Upper lobe of left lung (tissue), 6 donors: ENCODE measurements around the gene FAM13B. TPM values are rescaled to one million over a fixed set of nuclear protein-coding genes. Genes with fewer than 3 reads are reported as not detected.
"Not testable (repeated sequence)": the region's sequence is repeated elsewhere in the genome, so short reads cannot be mapped to it uniquely, and the experiment has no call there.

Source experiments
- ATAC-seq, 2 donors: fragments of 200-7000 bp; cut with Tn5 transposase; one replicate each; pipeline ENCODE4 v1.9.1; 2022; ENCODE audit warnings: mild to moderate bottlenecking in 2 of 2, moderate library complexity in 2 of 2; ENCODE audit not compliant: low FRiP score in 2 of 2
- DNase-seq, 2 donors: peaks; one replicate each; pipeline ENCODE4 v3.0.0-alpha.2; 2019 to 2020
- H3K27ac ChIP-seq, 4 donors: fragments of 200-600 bp; sonication (generic); one replicate each; pipeline ENCODE4 v1.5.1; 2016 to 2019
- H3K27me3 ChIP-seq, 4 donors: fragments of 200-600 bp; sonication (generic); one replicate each; pipeline ENCODE4 v1.5.1; 2017 to 2019
- H3K36me3 ChIP-seq, 4 donors: fragments of 200-600 bp; sonication (generic); one replicate each; pipeline ENCODE4 v1.5.1; 2016 to 2019
- H3K4me1 ChIP-seq, 4 donors: fragments of 200-600 bp; sonication (generic); one replicate each; pipeline ENCODE4 v1.5.1; 2018 to 2019
- H3K4me3 ChIP-seq, 4 donors: fragments of 200-600 bp; sonication (generic); one replicate each; pipeline ENCODE4 v1.5.1; 2017 to 2019; ENCODE audit warnings: mild to moderate bottlenecking in 2 of 4, moderate library complexity in 1 of 4
- H3K9me3 ChIP-seq, 4 donors: fragments of 200-600 bp; sonication (generic); one replicate each; pipeline ENCODE4 v1.5.1; 2018 to 2019
- CTCF ChIP-seq, 6 experiments: fragments of 450-650 bp in 4 of 6; fragments of 200-600 bp in 2 of 6; sonication (generic) in 2 of 6; IDR thresholded peaks; one replicate each; pipeline ENCODE4 v1.5.1; 2016 to 2019; ENCODE audit warnings: antibody characterized with exemption in 6 of 6
- EP300 ChIP-seq, 4 donors: sonication (generic); formaldehyde crosslinking; IDR thresholded peaks; one replicate each; pipeline ENCODE4 v1.5.1; 2017; ENCODE audit warnings: antibody characterized with exemption in 4 of 4, control low read depth in 2 of 4
- POLR2A ChIP-seq, 4 donors: fragments of 450-650 bp; IDR thresholded peaks; one replicate each; pipeline ENCODE4 v1.5.1; 2016 to 2017; ENCODE audit warnings: antibody characterized with exemption in 4 of 4, mild to moderate bottlenecking in 2 of 4
- POLR2AphosphoS5 ChIP-seq, 2 donors: sonication (generic); formaldehyde crosslinking; IDR thresholded peaks; one replicate each; pipeline ENCODE4 v1.5.1; 2017; ENCODE audit warnings: antibody characterized with exemption in 2 of 2
- WGBS, 2 donors: methylation state at CpG; one replicate each; pipeline ENCODE4 v1.1.5; 2017 to 2018; 5-methylcytosine and 5-hydroxymethylcytosine counted together
- total RNA-seq, 6 donors: library from RNA; depleted of rRNA in 4 of 6; stranded (reverse); fragments of >200 nt in 4 of 6; gene quantifications; one replicate each; pipeline versions ENCODE4 v1.1.0 to v1.2.1, GENCODE V29; 2016 to 2021
- donor health status: DM: no; HTN: no; CAD: no; lungs with moderate emphysema.
- donor health status: DM: no; HTN: yes; CAD: no; lungs with severe emphysema.

Gene FAM13B
- 10 to 100 TPM; 27.1 to 62.9 (median 40.7) TPM for total RNA-seq

- Histone ChIP-seq H3K36me3 (no peaks in the 10 kb centered on the region), H3K9me3 (no peaks in the 10 kb centered on the region), H3K4me1 (peaks cover 38 to 55% (median 42%) of the 10 kb centered on the region in 4 donors), H3K4me3 (peak within 1 kb of the TSS; percentile 86 to 100 (median 88)), H3K27ac (peak within 1 kb of the TSS; percentile 98 to 100 (median 99)), H3K27me3 (no peaks in the 10 kb centered on the region)
- peak; percentile 96 to 97 for ATAC-seq
- peak; percentile 80 to 96 for DNase-seq
- TF ChIP-seq CTCF (IDR thresholded peaks at IDR 0.05): peak in 4 of 6 experiments; percentile 9 to 42 (median 30)
- TF ChIP-seq POLR2AphosphoS5 (IDR thresholded peaks at IDR 0.05): peak; percentile 93 to 94
- TF ChIP-seq POLR2A (IDR thresholded peaks at IDR 0.05): peak in 3 of 4 donors; percentile 37 to 82 (median 71)
- peak in 1 of 4 donors; percentile 10 for TF ChIP-seq EP300 (IDR thresholded peaks at IDR 0.05)
- WGBS, 2 donors: 1 to 2% methylated on average over 11 to 18 of the region's 81 CpGs
Observed at GRCh38 chr5:138032572-138033385, at the start of gene FAM13B. Gene FAM13B (minus strand): TSS chr5:138033079. CDS start chr5:138019111, 13,968 bp downstream.

GRCh38 chr5:138082033-138082432 lies 49.2 kb upstream of the FAM13B start:
- ATAC-seq: no peak
- no peaks in the 10 kb centered on the region for H3K36me3 ChIP-seq
- no peaks in the 10 kb centered on the region for H3K4me1 ChIP-seq
- no peaks in the 10 kb centered on the region for H3K9me3 ChIP-seq
- H3K27ac ChIP-seq: no peak overlapping the region
- DNase-seq: no peak
- TF ChIP-seq EP300 (IDR thresholded peaks at IDR 0.05): no peak
- no peak for TF ChIP-seq POLR2AphosphoS5 (IDR thresholded peaks at IDR 0.05)
- no peak for TF ChIP-seq POLR2A (IDR thresholded peaks at IDR 0.05)
- TF ChIP-seq CTCF (IDR thresholded peaks at IDR 0.05): no peak
- no peaks in the 10 kb centered on the region for H3K27me3 ChIP-seq
- 85 to 90% methylated on average over 4 of the region's 4 CpGs for WGBS, 2 donors
- H3K4me3 ChIP-seq: no peak overlapping the region

- H3K36me3 ChIP-seq: no peaks in the 10 kb centered on the region
- no peaks in the 10 kb centered on the region for H3K4me1 ChIP-seq
- DNase-seq (no peak), ATAC-seq (no peak)
- WGBS, 2 donors: 47 to 65% methylated on average over 1 of the region's 1 CpG
- H3K9me3 ChIP-seq: no peaks in the 10 kb centered on the region
- H3K4me3 ChIP-seq: no peak overlapping the region
- H3K27me3 ChIP-seq: no peaks in the 10 kb centered on the region
- no peak overlapping the region for H3K27ac ChIP-seq
- no peak for TF ChIP-seq POLR2AphosphoS5 (IDR thresholded peaks at IDR 0.05)
- no peak for TF ChIP-seq POLR2A (IDR thresholded peaks at IDR 0.05)
- TF ChIP-seq CTCF (IDR thresholded peaks at IDR 0.05): no peak
- no peak for TF ChIP-seq EP300 (IDR thresholded peaks at IDR 0.05)
Observed at GRCh38 chr5:138078006-138078643, 45.2 kb upstream of the FAM13B start.

GRCh38 chr5:138077064-138077696 lies 44.3 kb upstream of the FAM13B start:
- Histone ChIP-seq H3K27ac (no peak overlapping the region), H3K36me3 (no peaks in the 10 kb centered on the region), H3K4me3 (no peak overlapping the region), H3K9me3 (no peaks in the 10 kb centered on the region), H3K27me3 (no peaks in the 10 kb centered on the region), H3K4me1 (no peaks in the 10 kb centered on the region)
- ATAC-seq: peak; percentile 71 to 87
- WGBS, 2 donors: 29 to 35% methylated on average over 5 of the region's 5 CpGs
- DNase-seq: peak in 1 of 2 donors; percentile 49
- no peak for TF ChIP-seq POLR2AphosphoS5 (IDR thresholded peaks at IDR 0.05)
- TF ChIP-seq POLR2A (IDR thresholded peaks at IDR 0.05): no peak
- no peak for TF ChIP-seq EP300 (IDR thresholded peaks at IDR 0.05)
- peak; percentile 58 to 77 (median 70) for TF ChIP-seq CTCF (IDR thresholded peaks at IDR 0.05)

GRCh38 chr5:138070026-138070425 lies 37.1 kb upstream of the FAM13B start:
- not testable (repeated sequence) for ATAC-seq
- DNase-seq: peak in 1 of 2 donors; percentile 53
- 97 to 100% methylated on average over 1 to 23 of the region's 32 CpGs for WGBS, 2 donors

More at GRCh38 chr5:138070026-138070425, 37.1 kb upstream of the FAM13B start:
- not testable (repeated sequence) for H3K36me3 ChIP-seq, H3K9me3 ChIP-seq, H3K27me3 ChIP-seq, H3K4me1 ChIP-seq, H3K27ac ChIP-seq, H3K4me3 ChIP-seq
